Measurements from ENCODE around the gene CGB8. TPM values are rescaled to one million over a fixed set of nuclear protein-coding genes. Genes with fewer than 3 reads are reported as not detected.
"Not testable (repeated sequence)": the region's sequence is repeated elsewhere in the genome, so short reads cannot be mapped to it uniquely, and the experiment has no call there.

CGB8 gene
- total RNA-seq, 4 donors from 2014 or later = not detected

DNA sequence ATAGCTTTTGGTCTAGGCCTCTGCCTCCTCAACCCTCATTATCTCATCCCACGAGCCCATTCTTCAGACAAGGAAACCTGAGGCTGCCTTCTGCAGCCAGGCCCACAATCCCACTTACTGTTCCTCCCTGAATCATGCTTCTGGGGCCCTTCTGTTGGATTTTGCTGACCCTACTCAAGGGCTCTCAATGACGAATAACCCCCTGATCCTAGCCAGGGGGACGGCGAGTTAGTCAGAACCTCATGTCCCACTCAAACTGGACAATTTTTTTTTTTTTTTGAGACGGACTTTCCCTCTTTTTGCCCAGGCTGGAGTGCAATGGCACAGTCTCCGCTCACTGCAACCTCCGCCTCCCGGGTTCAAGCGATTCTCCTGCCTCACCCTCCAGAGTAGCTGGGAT, 26.8 kb downstream of the CGB8 start:
- Histone ChIP-seq H3K36me3 (no peaks in the 10 kb centered on the region), H3K4me3 (no peak overlapping the region), H3K27ac (no peak overlapping the region), H3K27me3 (no peaks in the 10 kb centered on the region), H3K4me1 (peaks cover 0 to 7% of the 10 kb centered on the region in 2 donors), H3K9me3 (no peaks in the 10 kb centered on the region)
- DNase-seq = no peak
- TF ChIP-seq CTCF (IDR thresholded peaks at IDR 0.05) (no peak), POLR2A (IDR thresholded peaks at IDR 0.05) (no peak)
- intact Hi-C loops (cut with DNase I; ENCODE audit: low total_unique reads) = no loop called here

DNA sequence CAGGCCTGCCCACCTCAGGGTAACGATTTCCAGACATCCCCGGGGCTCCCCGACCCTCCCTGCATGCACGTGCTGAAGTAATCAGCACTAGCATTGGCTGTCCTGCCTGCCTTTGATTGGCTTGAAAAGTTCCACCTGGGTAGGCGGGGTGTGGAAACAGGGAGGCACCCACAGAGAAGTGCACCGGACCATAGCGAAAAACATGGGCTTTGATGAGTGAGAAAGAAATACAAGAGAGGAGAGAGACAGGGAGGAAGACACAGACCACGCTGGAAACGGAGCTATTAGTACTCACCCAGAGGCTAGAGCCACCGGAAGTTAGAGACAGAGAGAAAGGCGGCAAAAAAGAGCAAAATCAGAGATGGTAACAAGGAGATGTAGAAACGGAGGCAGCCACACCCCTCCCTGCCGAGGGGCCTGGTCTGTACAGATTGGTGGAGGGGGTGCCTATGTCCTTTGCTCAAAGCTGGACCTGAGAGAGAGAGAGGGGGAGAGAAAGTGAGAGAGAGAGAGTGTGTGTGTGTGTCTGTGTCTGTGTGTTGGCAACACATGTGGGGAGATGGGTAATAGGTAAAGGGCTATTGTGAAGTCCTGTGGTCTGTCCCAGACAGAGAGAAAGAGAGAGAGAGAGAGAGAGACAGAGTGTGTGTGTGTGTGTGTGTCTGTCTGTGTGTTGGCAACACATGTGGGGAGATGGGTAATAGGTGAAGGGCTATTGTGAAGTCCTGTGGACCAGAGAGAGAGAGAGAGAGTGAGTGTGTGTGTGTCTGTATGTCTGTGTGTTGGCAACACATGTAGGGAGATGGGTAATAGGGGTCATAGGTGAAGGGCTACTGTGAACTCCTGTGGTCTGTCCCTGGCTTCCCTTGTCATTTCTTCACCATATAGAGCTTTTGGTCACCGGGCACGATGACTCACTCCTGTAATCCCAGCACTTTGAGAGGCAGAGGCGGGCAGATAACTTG, 27.7 kb downstream of the CGB8 start:
- Histone ChIP-seq H3K36me3 (no peaks in the 10 kb centered on the region), H3K4me3 (no peak overlapping the region), H3K9me3 (no peaks in the 10 kb centered on the region), H3K4me1 (peaks cover 0 to 7% of the 10 kb centered on the region in 2 donors), H3K27ac (no peak overlapping the region), H3K27me3 (no peaks in the 10 kb centered on the region)
- TF ChIP-seq CTCF (IDR thresholded peaks at IDR 0.05) = no peak
- TF ChIP-seq POLR2A (IDR thresholded peaks at IDR 0.05) = no peak
- no peak for DNase-seq
- intact Hi-C loops (cut with DNase I; ENCODE audit: low total_unique reads) = no loop called here

GRCh38 chr19:49020342-49020741, 28.6 kb downstream of the CGB8 start:
- H3K4me3 ChIP-seq = no peak overlapping the region
- H3K4me1 ChIP-seq = peaks cover 0 to 7% of the 10 kb centered on the region in 2 donors
- no peak overlapping the region for H3K27ac ChIP-seq
- H3K9me3 ChIP-seq = no peaks in the 10 kb centered on the region
- intact Hi-C loops (cut with DNase I; ENCODE audit: low total_unique reads) = no loop called here
- TF ChIP-seq POLR2A (IDR thresholded peaks at IDR 0.05) (no peak), CTCF (IDR thresholded peaks at IDR 0.05) (no peak)
- H3K36me3 ChIP-seq = no peaks in the 10 kb centered on the region
- DNase-seq = no peak
- H3K27me3 ChIP-seq = no peaks in the 10 kb centered on the region

DNA sequence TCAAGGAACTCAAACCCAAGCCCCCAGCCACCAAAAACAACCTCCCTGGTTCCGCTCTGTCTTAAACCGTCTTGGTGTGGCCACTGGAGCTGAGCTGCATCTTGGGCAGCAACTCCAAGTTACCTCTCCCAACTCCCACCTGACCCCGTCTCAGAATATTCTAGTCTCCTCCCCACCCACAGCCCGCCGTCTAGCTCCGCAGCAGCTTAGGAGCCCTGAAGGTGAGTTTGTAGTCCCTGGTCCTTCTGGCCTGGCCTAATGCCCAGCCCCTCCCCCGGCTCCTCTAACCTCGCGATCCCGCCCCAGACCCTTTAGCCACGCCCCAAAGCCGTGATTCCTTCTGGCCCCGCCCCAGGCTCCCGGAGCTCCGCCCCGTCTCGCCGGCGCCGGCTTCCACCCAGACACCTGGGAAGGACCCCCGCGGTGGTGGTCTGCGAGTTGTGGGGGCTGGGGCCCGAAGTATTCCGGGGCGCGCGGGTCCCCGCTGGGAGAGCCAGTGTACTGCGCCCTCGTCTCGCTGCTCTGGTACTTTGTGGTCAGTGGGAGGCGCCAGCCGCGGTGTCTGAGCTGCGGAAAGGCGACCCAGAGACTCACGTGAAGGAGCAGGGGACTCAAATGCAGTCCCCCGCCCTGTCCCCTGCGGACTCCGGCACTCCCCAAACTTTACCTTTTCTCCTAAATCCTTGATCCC, 29.5 kb downstream of the CGB8 start:
- Histone ChIP-seq H3K36me3 (no peaks in the 10 kb centered on the region), H3K9me3 (no peaks in the 10 kb centered on the region), H3K4me3 (peak overlapping the region in 1 of 2 donors; percentile 30), H3K4me1 (peaks cover 0 to 7% of the 10 kb centered on the region in 2 donors), H3K27ac (no peak overlapping the region), H3K27me3 (no peaks in the 10 kb centered on the region)
- intact Hi-C loops (cut with DNase I; ENCODE audit: low total_unique reads) = no loop called here
- DNase-seq = peak; percentile 35 to 64
- TF ChIP-seq CTCF (IDR thresholded peaks at IDR 0.05) (no peak), POLR2A (IDR thresholded peaks at IDR 0.05) (no peak)

DNA sequence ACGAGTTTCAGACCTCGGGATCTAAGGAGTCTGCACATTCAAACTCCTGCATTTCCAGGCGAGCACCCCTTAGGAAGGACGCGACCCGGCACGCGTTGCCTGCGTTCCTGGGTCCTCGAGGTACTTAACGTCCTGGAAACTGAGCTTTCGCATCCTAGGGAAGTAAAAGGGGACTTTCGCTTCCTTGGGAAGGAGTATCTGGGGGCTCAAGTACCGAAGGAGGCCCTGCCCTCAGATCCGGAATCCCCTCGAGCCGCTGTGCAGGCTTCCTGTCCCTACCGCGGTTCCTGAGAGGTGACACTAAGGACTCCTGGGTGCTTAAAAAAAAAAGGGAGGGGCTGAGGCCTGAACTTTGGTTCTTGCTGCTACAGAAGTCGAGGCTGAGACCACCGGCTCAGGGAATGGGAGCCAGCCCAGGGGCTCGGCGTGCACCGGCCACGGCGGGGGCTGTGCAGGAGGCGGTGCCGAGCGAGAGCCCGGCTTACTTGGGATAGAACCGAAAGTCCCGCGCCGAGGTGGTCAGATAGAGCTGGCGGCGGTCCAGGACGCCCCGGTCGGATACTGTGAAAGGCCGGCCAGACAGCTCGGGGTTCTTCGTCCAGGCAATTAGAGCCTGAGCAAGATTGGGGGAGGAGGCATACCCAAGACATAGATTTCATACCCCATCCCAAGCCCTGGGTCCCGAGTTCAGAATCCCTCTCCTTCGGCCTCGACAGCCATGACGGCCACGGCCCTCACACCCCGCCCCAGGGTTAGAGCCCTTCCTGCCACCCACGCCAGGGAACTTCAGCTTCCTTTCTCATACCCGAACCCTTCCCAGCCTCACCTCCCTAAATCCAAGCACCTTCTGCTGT, 30.3 kb downstream of the CGB8 start:
- H3K9me3 ChIP-seq; H3K4me1 ChIP-seq; intact Hi-C loops (cut with DNase I; ENCODE audit: low total_unique reads); H3K27ac ChIP-seq; H3K36me3 ChIP-seq; DNase-seq; H3K27me3 ChIP-seq: not testable (repeated sequence)
- peak overlapping the region; percentile 30 to 31 for H3K4me3 ChIP-seq
